GM18861 (cell line): ENCODE data around the gene ST3GAL5.
"Not testable (repeated sequence)": the region's sequence is repeated elsewhere in the genome, so short reads cannot be mapped to it uniquely, and the experiment has no call there.

Experiments
- ATAC-seq: cut with Tn5 transposase; IDR thresholded peaks from one replicate; pipeline ENCODE4 v1.9.1; 2021; ENCODE audit not compliant: unreplicated experiment

The ST3GAL5 gene

GRCh38 chr2:85840091-85840490 lies 48.7 kb downstream of the ST3GAL5 start:
- no peak for ATAC-seq

GRCh38 chr2:85839461-85839860 lies 49.3 kb downstream of the ST3GAL5 start:
- ATAC-seq = no peak

- no peak for ATAC-seq
Measured at GRCh38 chr2:85838641-85839040, 50.1 kb downstream of the ST3GAL5 start.

- no peak for ATAC-seq
Measured at GRCh38 chr2:85838181-85838580, 50.6 kb downstream of the ST3GAL5 start.

GRCh38 chr2:85834466-85834865 lies 54.3 kb downstream of the ST3GAL5 start:
- no peak for ATAC-seq

GRCh38 chr2:85831735-85832134 lies 57.1 kb downstream of the ST3GAL5 start:
- ATAC-seq = no peak

GRCh38 chr2:85830645-85831044 lies 58.1 kb downstream of the ST3GAL5 start:
- no peak for ATAC-seq

- ATAC-seq = not testable (repeated sequence)
Measured at GRCh38 chr2:85829394-85829793, 59.4 kb downstream of the ST3GAL5 start.

- ATAC-seq = no peak
Measured at GRCh38 chr2:85828725-85829124, 60.1 kb downstream of the ST3GAL5 start.

GRCh38 chr2:85827879-85828569 lies 60.8 kb downstream of the ST3GAL5 start:
- ATAC-seq = no peak

- ATAC-seq = no peak
Measured at GRCh38 chr2:85826990-85827878, 61.6 kb downstream of the ST3GAL5 start.

- ATAC-seq = no peak
Measured at GRCh38 chr2:85823951-85824350, 64.8 kb downstream of the ST3GAL5 start.

GRCh38 chr2:85822766-85823165 lies 66.0 kb downstream of the ST3GAL5 start:
- ATAC-seq = no peak

- no peak for ATAC-seq
Measured at GRCh38 chr2:85819811-85820510, 68.8 kb downstream of the ST3GAL5 start.

- ATAC-seq = no peak
Measured at GRCh38 chr2:85814802-85815550, 73.8 kb downstream of the ST3GAL5 start.

- ATAC-seq = no peak
Measured at GRCh38 chr2:85813982-85814801, 74.6 kb downstream of the ST3GAL5 start.

GRCh38 chr2:85813211-85813981 lies 75.4 kb downstream of the ST3GAL5 start:
- no peak for ATAC-seq

GRCh38 chr2:85812094-85812735 lies 76.6 kb downstream of the ST3GAL5 start:
- ATAC-seq = no peak
